ENCODE data around the gene GRIK4. TPM values are rescaled to one million over a fixed set of nuclear protein-coding genes. Genes with fewer than 3 reads are reported as not detected.

GRIK4 gene
- total RNA-seq, 1 experiment from 2014 or later: 3.3 TPM

- peaks cover 42% of the 10 kb centered on the region for H3K4me1 Mint-ChIP-seq
- no peaks in the 10 kb centered on the region for H3K9me3 Mint-ChIP-seq
- peaks cover 38% of the 10 kb centered on the region for H3K27me3 Mint-ChIP-seq (ENCODE audit: low read depth)
- H3K36me3 Mint-ChIP-seq: no peaks in the 10 kb centered on the region
- ATAC-seq (peak; percentile 11), DNase-seq (ENCODE audit: low spot score) (peak; percentile 38)
- peak overlapping the region; percentile 58 for H3K4me3 Mint-ChIP-seq
- POLR2A ChIA-PET: no interaction called here
- CTCF ChIA-PET: interaction anchor here (0.6 to 4.6 kb wide), 16 partner anchors 10 to 453 kb away, joined by 3 to 34 read pairs (median 8); partner anchors contain the start of gene GRIK4
- H3K27ac Mint-ChIP-seq: no peak overlapping the region
- 0 out of 2 replicates have a peak, but pooled peaks have one; percentile 56 for TF ChIP-seq ZNF423 (CRISPR knock-in tag; IDR thresholded peaks at IDR 0.05)
- TF ChIP-seq NR3C1 (CRISPR knock-in tag; conservative IDR thresholded peaks at IDR 0.05; ENCODE audit: low read depth): no peak
- peak; percentile 67; the same call in 1 of the 2 replicates for TF ChIP-seq MYBL2 (CRISPR knock-in tag; IDR thresholded peaks at IDR 0.05)
- peak; percentile 64; the same call in 1 of the 2 replicates for TF ChIP-seq HMGXB4 (CRISPR knock-in tag; IDR thresholded peaks at IDR 0.05)
- peak; percentile 43; the same call in 1 of the 2 replicates for TF ChIP-seq FOXP1 (CRISPR knock-in tag; IDR thresholded peaks at IDR 0.05; ENCODE audit: borderline replicate concordance)
These were observed 53.2 kb downstream of the GRIK4 start for GRCh38 chr11:120564573-120565311.

- ATAC-seq (no peak), DNase-seq (ENCODE audit: low spot score) (no peak)
- H3K27me3 Mint-ChIP-seq (ENCODE audit: low read depth): peaks cover 38% of the 10 kb centered on the region
- no peaks in the 10 kb centered on the region for H3K36me3 Mint-ChIP-seq
- CTCF ChIA-PET: interaction anchor here (1.0 to 2.5 kb wide), 7 partner anchors 10 to 120 kb away, joined by 3 to 19 read pairs (median 11); partner anchors contain the start of gene GRIK4
- POLR2A ChIA-PET: no interaction called here
- H3K4me1 Mint-ChIP-seq: peaks cover 47% of the 10 kb centered on the region
- H3K4me3 Mint-ChIP-seq: peak overlapping the region; percentile 58
- no peaks in the 10 kb centered on the region for H3K9me3 Mint-ChIP-seq
- no peak overlapping the region for H3K27ac Mint-ChIP-seq
- TF ChIP-seq USF2 (CRISPR knock-in tag; IDR thresholded peaks at IDR 0.05) (no peak), TEAD1 (CRISPR knock-in tag; IDR thresholded peaks at IDR 0.05) (no peak), CTCF (IDR thresholded peaks at IDR 0.05) (no peak), RORB (CRISPR knock-in tag; IDR thresholded peaks at IDR 0.05) (no peak), SP1 (CRISPR knock-in tag; conservative IDR thresholded peaks at IDR 0.05) (no peak), ATF1 (CRISPR knock-in tag; IDR thresholded peaks at IDR 0.05) (no peak), ZNF219 (CRISPR knock-in tag; IDR thresholded peaks at IDR 0.05; ENCODE audit: borderline replicate concordance) (no peak), ZNF512 (CRISPR knock-in tag; IDR thresholded peaks at IDR 0.05; ENCODE audit: borderline replicate concordance) (no peak), ZNF671 (CRISPR knock-in tag; IDR thresholded peaks at IDR 0.05) (no peak), SOX15 (CRISPR knock-in tag; IDR thresholded peaks at IDR 0.05) (no peak), ZNF416 (CRISPR knock-in tag; IDR thresholded peaks at IDR 0.05) (no peak), NFE2L1 (CRISPR knock-in tag; IDR thresholded peaks at IDR 0.05) (no peak), CREB1 (CRISPR knock-in tag; IDR thresholded peaks at IDR 0.05) (no peak), MAX (CRISPR knock-in tag; IDR thresholded peaks at IDR 0.05) (no peak), ETV6 (CRISPR knock-in tag; IDR thresholded peaks at IDR 0.05) (no peak), ZSCAN18 (CRISPR knock-in tag; IDR thresholded peaks at IDR 0.05) (no peak), FOXK1 (CRISPR knock-in tag; IDR thresholded peaks at IDR 0.05) (no peak)
These were observed 54.1 kb downstream of the GRIK4 start for GRCh38 chr11:120565466-120566155.

All from WTC11 (cell line).